GM18951 (cell line): Measurements from ENCODE around the gene TRIM28.

ENCODE experiments used
- POLR2A ChIP-seq: IDR thresholded peaks from 4 replicates; pipeline ENCODE4 v1.6.1; 2011; ENCODE audit warnings: mild to moderate bottlenecking; ENCODE audit not compliant: insufficient read length, insufficient read depth; ENCODE audit errors: extremely low read depth
- in situ Hi-C: fragments of 300-500 bp; cut with MboI; formaldehyde crosslinking; loops from one replicate; pipeline ENCODE4 v1.12.0; 2022; ENCODE audit warnings: low sequenced_read_pairs, mixed read lengths, inconsistent platforms; ENCODE audit not compliant: unreplicated experiment

TRIM28 gene

DNA sequence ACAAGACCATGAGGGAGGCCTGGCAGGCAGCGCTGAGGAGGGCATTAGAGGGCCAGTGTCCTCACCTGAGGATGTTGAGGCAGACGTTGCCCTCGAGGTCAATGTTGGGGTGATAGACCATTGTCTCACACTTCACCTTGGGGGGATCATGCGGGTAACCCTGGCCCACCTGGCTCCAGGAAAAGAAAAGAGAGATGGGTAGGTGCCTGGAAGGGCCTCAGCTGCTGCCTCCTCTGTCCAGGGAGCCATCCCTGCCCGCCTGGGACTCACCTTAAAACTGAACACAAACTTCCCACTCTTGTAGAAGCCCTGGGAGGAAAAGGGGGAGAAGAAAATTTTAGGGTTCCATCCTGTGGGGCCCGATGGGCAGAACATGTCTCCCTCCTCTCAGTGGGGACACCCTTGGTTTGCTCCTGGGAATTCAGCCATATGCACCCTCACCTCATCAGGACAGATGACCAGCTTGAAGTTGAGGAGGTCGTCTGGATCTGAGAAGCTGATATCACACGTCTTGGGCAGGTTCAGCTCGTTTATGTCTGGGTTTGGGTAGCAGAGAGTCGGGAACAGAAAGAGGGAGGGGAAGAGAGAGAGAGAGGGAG is 12.9 kb downstream of the TRIM28 start:
- TF ChIP-seq POLR2A = no peak
- in situ Hi-C loops = no loop called here

DNA sequence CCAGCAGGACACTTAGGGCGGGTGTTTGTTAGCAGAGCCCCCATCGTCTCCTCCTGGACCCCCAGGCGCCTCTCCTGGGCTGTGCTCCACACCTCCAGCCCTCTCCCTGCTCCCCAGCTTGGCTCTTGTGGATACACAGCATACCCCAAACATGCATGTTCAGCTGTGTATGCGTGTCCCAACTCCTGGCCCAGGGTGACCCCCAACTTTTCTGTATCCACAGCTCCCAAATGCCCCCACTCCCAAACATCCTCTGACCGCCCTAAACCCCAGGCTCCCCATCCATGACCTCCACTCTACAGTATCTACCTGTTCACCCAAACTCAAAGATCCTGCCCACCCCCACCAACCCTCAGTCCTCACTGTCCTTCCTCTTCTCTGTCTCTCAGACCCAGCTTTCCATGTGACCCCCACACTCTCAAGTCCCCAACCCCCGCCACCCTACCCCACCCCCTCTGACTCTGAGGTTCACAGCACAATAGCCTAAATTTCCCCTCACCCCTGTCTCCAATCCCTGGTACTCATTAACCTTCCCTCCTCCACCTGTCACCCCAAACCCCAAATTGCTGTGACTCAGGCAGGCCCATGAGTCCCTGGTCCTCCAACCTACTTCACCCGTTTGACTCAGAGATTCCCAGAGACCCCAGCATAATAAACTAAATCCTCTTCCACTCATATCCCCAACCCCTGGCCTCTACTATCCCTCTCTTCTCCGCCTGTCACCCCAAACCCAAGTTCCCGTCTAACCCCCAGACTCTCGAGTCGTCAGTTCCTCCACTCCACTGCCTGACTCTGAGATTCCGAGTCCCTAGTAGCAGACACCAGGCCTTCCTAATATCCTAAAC is 13.6 kb downstream of the TRIM28 start:
- no peak for TF ChIP-seq POLR2A
- in situ Hi-C loops = no loop called here

DNA sequence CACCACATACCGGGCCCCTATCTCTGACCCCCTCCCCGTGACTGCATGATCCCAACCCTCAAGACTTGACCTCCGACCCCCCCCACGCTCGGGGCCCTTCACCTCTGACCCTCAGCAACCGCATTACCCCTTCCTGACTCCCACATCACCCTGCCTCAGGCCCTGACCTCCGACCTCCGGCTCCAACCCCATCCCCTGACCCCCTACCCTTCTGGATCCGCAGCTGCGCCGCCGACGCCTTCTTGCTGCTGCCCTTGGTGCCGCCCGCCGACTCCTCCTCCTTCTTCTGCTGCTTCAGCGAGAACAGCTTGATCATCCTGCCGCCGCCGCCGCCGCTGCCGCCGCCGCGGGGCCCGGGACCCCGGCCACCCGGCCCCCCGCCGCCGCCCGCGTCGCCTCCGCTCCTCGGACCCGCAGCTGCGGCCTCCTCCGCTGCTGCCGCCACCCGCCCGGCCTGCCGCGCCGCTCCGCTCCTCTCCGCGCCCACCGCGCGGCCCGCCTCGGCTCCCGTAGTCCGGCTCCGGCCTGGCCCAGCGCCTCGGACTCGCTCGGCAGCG is 14.3 kb downstream of the TRIM28 start, which contains the start of gene UBE2M:
Gene UBE2M, minus strand, starts transcription at position 546 of the 557 bp plus-strand sequence. Its CDS starts 230 bp downstream, at position 316.
- TF ChIP-seq POLR2A = no peak
- in situ Hi-C loops = no loop called here

DNA sequence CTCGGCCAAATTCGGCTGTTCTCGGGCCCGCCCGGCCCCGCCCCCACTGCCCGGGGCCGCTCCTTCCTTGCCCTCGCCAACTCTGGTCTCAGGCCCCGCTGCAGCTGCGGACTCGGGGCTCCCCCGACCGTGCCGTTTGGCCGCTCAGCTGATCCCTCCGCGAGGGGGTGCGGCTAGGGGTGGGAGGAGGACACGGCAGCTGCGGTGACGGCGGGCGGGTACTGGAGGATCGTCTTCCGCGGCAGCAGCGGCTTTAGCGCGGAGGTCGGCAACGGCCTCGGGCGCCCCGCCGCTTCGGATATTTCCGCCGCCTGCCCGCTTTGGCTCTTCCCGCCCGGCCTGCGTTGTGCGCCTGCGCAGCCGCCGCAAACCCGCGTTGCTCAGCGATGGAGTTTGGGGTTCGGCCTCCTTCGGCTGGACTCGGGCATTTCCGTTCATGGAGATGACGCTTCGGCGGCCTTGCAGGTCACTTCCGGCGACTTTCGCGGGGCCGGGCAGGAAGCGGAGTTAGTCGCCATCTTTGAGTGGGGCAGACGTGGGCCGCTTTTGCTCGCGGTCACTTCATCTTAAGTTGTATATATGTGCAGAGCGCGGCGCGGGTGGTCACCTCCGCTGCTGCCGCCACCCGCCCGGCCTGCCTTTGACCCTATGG is 14.9 kb downstream of the TRIM28 start:
- TF ChIP-seq POLR2A = peak; percentile 69
- in situ Hi-C loops = no loop called here

DNA sequence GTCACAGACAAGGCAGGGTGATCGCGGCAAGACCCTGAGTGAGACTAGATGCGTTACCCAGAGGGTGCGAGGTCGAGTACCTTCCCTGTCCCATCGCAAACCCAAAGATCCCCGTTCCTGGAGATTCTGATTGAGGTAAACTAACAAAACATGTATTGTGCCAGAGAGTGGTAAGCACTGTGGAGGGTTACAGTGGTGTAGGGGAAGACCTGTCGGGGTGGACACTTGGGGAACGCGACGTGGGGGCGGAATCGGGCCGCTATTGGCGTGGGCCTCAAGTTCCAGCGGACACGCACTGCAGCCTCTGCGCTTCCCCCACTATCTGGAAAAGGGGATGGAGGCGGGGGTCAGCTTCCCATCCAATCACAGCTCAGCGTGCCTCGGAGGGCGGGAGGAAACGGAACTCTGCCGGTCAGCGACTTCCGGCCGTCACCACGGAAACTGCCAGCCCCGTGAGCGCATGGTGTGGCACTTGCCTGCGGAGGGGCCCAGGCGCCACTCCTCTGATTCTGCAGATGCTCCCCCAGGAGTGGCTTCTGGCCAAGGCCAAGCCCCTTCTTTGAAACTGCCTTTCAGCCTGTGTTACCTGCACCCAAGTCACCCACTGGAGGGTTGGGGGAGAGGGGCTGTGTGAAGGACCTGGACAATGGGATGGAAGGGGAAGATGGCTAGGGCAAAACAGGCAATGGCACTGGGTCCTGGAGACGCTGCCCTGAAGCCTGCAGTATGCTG is 15.6 kb downstream of the TRIM28 start:
- TF ChIP-seq POLR2A = peak; percentile 74
- in situ Hi-C loops = no loop called here

DNA sequence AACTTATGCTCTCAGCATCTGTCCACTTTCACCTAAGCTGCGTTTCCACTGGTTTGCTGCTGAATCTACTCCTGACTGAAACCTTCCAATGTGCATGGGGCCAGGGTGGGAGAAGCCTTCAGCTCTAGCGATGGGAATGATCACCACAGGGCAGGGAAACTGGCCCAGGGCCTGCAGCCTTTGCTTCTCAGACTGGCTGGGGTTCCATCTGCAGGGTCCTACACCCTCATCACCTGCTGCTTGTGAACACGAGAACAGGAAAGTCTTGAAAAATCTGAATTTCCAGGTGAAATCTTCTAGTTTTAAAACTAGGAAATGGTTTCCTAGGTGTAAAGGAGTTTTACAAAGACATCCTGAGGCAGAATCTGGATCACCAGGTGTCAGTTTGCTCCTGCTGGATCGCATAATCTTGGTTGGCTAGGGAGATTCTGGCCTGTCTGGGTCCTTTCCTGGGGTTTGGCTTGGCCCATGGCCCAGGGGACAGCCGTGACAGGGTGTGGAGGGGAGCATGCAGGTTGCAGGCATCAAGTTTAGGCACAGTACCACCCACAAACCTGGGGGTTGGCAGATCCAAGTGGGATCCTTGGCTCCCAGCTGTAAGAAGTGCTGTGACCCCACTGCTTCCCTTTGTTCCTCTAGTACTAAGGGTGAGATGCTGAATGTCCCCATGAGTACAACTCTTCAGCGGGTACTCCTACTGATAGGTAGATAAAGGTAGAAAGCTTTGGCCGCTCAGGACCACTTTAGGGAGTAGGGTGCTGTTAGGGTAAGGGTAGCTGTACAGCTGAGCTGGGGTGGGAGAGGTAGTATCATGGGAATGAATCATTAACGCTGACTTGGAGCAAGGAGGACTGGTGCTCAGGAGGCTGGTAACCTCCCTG is 16.4 kb downstream of the TRIM28 start:
- no peak for TF ChIP-seq POLR2A
- in situ Hi-C loops = no loop called here

DNA sequence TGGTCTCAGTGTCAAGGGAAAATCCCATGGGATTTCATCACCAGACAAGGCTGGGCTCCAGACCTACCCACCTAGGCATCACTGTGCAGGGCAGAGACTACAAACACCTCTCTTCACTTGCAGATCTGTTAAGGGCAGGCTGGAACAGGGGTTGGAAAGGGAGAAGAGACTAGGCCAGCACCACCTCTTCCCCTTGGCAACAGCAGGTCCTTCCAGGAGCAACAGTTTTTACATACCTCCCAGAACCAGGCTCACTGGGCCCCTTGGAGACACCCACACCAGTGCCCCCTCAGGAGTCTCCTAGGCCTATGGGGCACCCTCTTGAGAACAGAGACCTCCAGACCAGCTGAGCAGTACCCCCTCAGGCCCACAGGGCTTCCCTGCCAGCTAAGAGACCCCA is 17.1 kb downstream of the TRIM28 start:
- in situ Hi-C loops = no loop called here
- TF ChIP-seq POLR2A = no peak

DNA sequence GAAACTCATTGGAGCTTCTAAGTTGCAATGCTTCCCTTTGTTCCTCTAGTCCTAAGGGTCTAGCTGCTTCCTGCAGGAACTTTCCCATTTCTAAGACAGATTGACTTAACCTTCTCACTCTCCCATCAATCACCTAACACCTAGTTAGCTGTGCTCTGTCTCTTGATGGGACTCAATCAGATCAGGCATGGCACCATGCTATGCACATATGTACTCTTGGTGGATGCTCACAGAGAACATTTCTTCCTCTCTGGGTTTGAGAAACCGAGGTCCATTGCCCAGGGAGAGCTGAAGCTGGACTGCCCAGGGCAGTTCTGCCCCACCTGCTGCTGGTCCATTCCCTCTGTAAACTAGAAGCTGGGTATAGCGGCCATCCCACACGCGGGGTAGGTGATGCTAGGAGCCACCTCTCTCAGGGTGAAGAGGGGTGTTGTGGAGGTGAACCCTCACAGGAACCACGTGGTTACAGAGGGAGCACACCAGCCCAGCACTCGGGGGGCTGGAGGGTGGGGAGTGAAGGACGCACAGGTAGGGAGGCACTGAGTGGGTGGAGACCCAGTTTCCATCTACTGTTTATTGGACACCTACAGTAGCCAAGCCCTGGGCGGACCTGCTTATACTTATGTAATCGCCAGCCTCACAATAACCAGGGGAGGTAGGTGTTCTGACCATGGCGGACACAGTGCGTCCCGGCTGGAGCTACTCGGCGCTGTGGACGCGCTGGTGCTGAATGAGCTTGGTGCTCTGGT is 17.7 kb downstream of the TRIM28 start:
- in situ Hi-C loops = no loop called here

DNA sequence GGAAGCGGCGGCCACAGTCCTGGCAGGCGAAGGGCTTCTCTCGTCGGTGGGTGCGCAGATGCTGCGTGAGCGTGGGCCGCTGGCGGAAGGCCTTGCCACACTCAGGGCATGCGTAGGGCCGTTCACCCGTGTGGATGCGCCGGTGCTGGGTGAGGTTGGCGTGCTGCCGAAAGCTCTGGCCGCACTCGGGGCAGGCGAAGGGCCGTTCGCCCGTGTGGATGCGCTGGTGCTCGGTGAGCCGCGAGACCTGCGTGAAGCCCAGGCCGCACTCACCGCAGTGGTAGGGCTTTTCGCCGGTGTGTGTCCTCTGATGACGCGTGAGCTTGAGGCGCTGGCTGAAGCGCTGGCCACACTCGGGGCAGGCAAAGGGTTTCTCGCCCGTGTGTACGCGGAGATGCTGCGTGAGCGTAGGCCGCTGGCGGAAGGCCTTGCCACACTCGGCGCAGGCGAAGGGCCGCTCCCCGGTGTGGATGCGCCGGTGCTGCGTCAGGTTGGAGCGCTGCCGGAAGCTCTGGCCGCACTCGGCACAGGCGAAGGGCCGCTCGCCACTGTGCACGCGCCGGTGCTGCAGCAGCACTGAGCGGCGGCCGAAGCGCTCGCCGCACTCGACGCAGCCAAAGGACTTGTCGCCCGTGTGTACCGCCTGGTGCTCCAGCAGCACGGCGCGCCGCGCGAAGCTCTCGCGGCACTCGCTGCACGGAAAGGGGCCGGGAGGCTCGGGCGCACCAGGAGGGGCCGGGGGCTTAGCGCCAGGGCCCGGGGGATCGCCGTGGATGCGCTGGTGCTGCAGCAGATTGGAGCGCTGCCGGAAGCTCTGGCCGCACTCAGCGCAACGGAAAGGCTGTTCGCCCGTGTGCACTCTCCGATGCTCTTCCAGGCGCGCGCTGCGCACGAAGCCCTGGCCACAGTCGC is 18.5 kb downstream of the TRIM28 start:
- in situ Hi-C loops = no loop called here
- peak; percentile 50 for TF ChIP-seq POLR2A

More for the DNA sequence above, 17.7 kb downstream of the TRIM28 start:
- TF ChIP-seq POLR2A = no peak

DNA sequence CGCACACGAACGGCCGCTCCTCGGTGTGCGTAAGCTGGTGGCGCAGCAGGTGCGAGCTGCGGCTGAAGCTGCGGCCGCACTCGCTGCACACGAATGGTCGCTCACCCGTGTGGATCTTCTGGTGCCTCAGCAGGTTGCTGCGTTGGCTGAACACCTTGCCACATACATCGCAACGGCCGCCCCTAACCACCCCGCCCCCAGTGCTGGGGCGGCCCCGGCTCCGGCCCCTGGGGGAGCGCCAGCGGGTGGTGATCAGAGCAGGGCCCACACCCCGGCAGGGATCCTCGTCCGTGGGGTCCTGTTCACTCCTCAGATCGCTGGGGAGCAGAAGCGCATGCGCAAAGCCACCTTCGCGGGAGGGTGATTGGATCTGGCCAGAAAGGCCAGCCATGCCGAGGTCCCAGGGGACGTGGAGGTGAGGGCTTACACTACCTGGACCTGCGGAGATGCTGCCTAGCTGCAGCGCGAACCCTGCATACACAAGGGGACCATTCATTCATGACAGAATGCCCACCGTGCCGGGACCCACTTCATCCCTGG is 19.2 kb downstream of the TRIM28 start:
- TF ChIP-seq POLR2A = peak; percentile 38
- in situ Hi-C loops = no loop called here

DNA sequence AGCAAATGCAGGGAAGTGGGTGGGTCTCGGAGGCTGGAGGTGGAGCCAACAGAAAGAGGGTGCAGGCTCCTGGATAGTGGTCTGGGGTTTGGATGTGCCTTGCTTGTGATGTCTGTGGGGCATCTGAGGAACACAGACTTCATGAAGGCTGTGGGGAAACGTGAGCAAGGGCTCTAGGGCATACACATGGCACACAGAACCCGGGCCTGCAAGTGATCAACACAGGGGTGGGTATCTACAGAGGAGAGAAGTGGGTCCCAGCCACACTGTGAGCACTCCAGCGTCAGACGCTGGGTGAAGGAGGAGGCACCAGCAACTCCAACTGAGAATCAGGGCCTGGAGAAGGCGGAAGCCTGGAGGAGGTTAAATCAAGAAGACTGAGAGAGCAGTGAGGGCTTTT is 20.0 kb downstream of the TRIM28 start:
- TF ChIP-seq POLR2A = no peak
- in situ Hi-C loops = no loop called here
